ENCODE measurements around the gene EFCC1. TPM values are rescaled to one million over a fixed set of nuclear protein-coding genes. Genes with fewer than 3 reads are reported as not detected.

EFCC1 gene
- total RNA-seq, 2 experiments from 2014 or later: not detected

DNA sequence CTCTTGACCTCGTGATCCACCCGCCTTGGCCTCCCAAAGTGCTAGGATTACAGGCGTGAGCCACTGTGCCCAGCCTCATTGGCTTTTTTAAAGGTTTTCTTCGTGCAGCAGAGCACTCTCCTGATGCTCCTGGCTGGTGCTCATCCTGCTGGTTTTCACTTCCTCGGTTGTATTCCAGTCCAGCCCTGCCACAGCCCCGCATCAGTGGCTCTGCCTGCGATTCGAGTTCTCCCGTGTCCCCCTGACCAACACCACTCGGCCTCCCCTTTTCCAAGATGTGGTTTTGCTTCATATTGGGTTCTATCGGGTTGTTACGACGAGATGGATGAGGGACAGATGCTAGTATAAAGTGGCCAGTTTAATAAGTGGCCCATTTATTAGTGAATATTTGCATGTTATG is 27.8 kb downstream of the EFCC1 start:
- intact Hi-C loops (cut with micrococcal nuclease; ENCODE audit: unreplicated experiment): no loop called here
- POLR2A ChIA-PET: no interaction called here

DNA sequence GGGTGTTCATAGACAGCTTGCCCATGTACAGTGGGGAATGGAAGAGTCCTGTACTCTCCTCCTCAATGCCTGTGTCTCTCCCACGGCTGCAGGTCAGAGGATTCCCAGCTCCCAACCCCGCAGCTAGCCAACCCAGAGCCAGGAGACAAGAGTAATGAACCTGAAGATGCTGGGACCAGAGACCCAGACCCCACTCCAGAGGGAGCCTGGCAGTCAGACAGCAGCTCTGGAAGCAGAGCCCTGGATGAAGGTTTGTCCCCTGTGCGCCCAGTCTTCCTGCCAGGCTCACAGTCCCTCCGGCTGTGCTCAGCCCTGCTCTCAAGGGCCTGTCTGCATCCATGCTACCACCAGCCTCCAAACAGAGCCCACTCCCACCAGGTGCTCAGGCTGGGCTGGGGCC is 29.5 kb downstream of the EFCC1 start:
- TF ChIP-seq EZH2phosphoT487 (IDR thresholded peaks at IDR 0.05; ENCODE audit: borderline replicate concordance, low read depth, low read length): no peak
- TF ChIP-seq, protein P1, sequence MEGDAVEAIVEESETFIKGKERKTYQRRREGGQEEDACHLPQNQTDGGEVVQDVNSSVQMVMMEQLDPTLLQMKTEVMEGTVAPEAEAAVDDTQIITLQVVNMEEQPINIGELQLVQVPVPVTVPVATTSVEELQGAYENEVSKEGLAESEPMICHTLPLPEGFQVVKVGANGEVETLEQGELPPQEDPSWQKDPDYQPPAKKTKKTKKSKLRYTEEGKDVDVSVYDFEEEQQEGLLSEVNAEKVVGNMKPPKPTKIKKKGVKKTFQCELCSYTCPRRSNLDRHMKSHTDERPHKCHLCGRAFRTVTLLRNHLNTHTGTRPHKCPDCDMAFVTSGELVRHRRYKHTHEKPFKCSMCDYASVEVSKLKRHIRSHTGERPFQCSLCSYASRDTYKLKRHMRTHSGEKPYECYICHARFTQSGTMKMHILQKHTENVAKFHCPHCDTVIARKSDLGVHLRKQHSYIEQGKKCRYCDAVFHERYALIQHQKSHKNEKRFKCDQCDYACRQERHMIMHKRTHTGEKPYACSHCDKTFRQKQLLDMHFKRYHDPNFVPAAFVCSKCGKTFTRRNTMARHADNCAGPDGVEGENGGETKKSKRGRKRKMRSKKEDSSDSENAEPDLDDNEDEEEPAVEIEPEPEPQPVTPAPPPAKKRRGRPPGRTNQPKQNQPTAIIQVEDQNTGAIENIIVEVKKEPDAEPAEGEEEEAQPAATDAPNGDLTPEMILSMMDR (conservative IDR thresholded peaks at IDR 0.05; ENCODE audit: low read length): no peak
- CTCF ChIA-PET (ENCODE audit: unreplicated experiment): interaction anchor here (1.6 to 1.9 kb wide), 2 partner anchors 14 to 23 kb away, joined by 5 to 7 read pairs; no protein-coding TSS in a partner anchor
- H3K4me2 ChIP-seq (ENCODE audit: low read length): no peak overlapping the region
- no TSS peak for BruUV-seq (replicated peaks)
- H2AFZ ChIP-seq (ENCODE audit: low read length): no peak overlapping the region
- H3K9me3 ChIP-seq (ENCODE audit: low read length): 0 out of 2 replicates have a peak, but pooled peaks cover 7% of the 10 kb centered on the region
- no peaks in the 10 kb centered on the region for H3K79me2 ChIP-seq (ENCODE audit: insufficient read depth, low read depth, low read length)
- H3K9me2 ChIP-seq (ENCODE audit: insufficient read depth, low read length): no peaks in the 10 kb centered on the region
- H3K27ac ChIP-seq (ENCODE audit: low read depth, low read length, poor library complexity, severe bottlenecking): no peak overlapping the region
- no peaks in the 10 kb centered on the region for H4K20me1 ChIP-seq (ENCODE audit: insufficient read depth, low read length)
- DNase-seq (ENCODE audit: low spot score): no peak
- H3K36me3 ChIP-seq (ENCODE audit: insufficient read depth, low read length): no peaks in the 10 kb centered on the region
- intact Hi-C loops (cut with micrococcal nuclease; ENCODE audit: unreplicated experiment): no loop called here
- H3K4me1 ChIP-seq (ENCODE audit: insufficient read depth, low read length, poor library complexity, severe bottlenecking): peaks cover 16% of the 10 kb centered on the region
- no peak overlapping the region for H3K4me3 ChIP-seq (ENCODE audit: low read depth, low read length, poor library complexity, severe bottlenecking)
- POLR2A ChIA-PET: interaction anchor here (0.5 to 1.3 kb wide), 4 partner anchors 23 to 262 kb away, joined by 3 read pairs; no protein-coding TSS in a partner anchor

More for the DNA sequence above, 27.8 kb downstream of the EFCC1 start:
- Histone ChIP-seq H3K4me2 (ENCODE audit: low read length) (no peak overlapping the region), H3K27ac (ENCODE audit: low read depth, low read length, poor library complexity, severe bottlenecking) (no peak overlapping the region), H3K9me2 (ENCODE audit: insufficient read depth, low read length) (no peaks in the 10 kb centered on the region), H2AFZ (ENCODE audit: low read length) (no peak overlapping the region), H3K4me3 (ENCODE audit: low read depth, low read length, poor library complexity, severe bottlenecking) (no peak overlapping the region), H3K9me3 (ENCODE audit: low read length) (0 out of 2 replicates have a peak, but pooled peaks cover 7% of the 10 kb centered on the region), H4K20me1 (ENCODE audit: insufficient read depth, low read length) (no peaks in the 10 kb centered on the region), H3K36me3 (ENCODE audit: insufficient read depth, low read length) (no peaks in the 10 kb centered on the region), H3K4me1 (ENCODE audit: insufficient read depth, low read length, poor library complexity, severe bottlenecking) (peaks cover 34% of the 10 kb centered on the region), H3K79me2 (ENCODE audit: insufficient read depth, low read depth, low read length) (no peaks in the 10 kb centered on the region)
- CTCF ChIA-PET (ENCODE audit: unreplicated experiment): no interaction called here
- no peak for TF ChIP-seq EZH2phosphoT487 (IDR thresholded peaks at IDR 0.05; ENCODE audit: borderline replicate concordance, low read depth, low read length)
- TF ChIP-seq, protein P1 (conservative IDR thresholded peaks at IDR 0.05; ENCODE audit: low read length): no peak
- no TSS peak for BruUV-seq (replicated peaks)
- DNase-seq (ENCODE audit: low spot score): no peak

- CTCF ChIA-PET (ENCODE audit: unreplicated experiment): interaction anchor here (1.6 to 1.9 kb wide), 2 partner anchors 15 to 22 kb away, joined by 5 to 7 read pairs; no protein-coding TSS in a partner anchor
- POLR2A ChIA-PET: interaction anchor here (0.7 kb wide), 1 partner anchor 22 kb away, joined by 3 read pairs; no protein-coding TSS in a partner anchor
Measured at GRCh38 chr3:129031476-129032215, 30.5 kb downstream of the EFCC1 start.

More at GRCh38 chr3:129031476-129032215, 30.5 kb downstream of the EFCC1 start:
- Histone ChIP-seq H2AFZ (ENCODE audit: low read length) (no peak overlapping the region), H3K9me2 (ENCODE audit: insufficient read depth, low read length) (no peaks in the 10 kb centered on the region), H3K4me3 (ENCODE audit: low read depth, low read length, poor library complexity, severe bottlenecking) (no peak overlapping the region), H3K27ac (ENCODE audit: low read depth, low read length, poor library complexity, severe bottlenecking) (no peak overlapping the region), H3K36me3 (ENCODE audit: insufficient read depth, low read length) (no peaks in the 10 kb centered on the region), H3K4me2 (ENCODE audit: low read length) (no peak overlapping the region), H3K4me1 (ENCODE audit: insufficient read depth, low read length, poor library complexity, severe bottlenecking) (peaks cover 6% of the 10 kb centered on the region), H3K79me2 (ENCODE audit: insufficient read depth, low read depth, low read length) (no peaks in the 10 kb centered on the region), H3K9me3 (ENCODE audit: low read length) (0 out of 2 replicates have a peak, but pooled peaks cover 7% of the 10 kb centered on the region), H4K20me1 (ENCODE audit: insufficient read depth, low read length) (no peaks in the 10 kb centered on the region)
- DNase-seq (ENCODE audit: low spot score): no peak
- no TSS peak for BruUV-seq (replicated peaks)
- TF ChIP-seq EZH2phosphoT487 (IDR thresholded peaks at IDR 0.05; ENCODE audit: borderline replicate concordance, low read depth, low read length): no peak
- TF ChIP-seq, protein P1 (conservative IDR thresholded peaks at IDR 0.05; ENCODE audit: low read length): no peak
- intact Hi-C loops (cut with micrococcal nuclease; ENCODE audit: unreplicated experiment): no loop called here

Measured in OCI-LY7 (cell line).